IMR-90 (cell line): ENCODE measurements around the gene CAPRIN1. TPM values are rescaled to one million over a fixed set of nuclear protein-coding genes. Genes with fewer than 3 reads are reported as not detected.

Experiments used
- ATAC-seq: fragments of 200-7000 bp; cut with Tn5 transposase; 2 replicates; pipeline ENCODE4 v1.9.1; 2020; ENCODE audit warnings: low read depth, mild to moderate bottlenecking, moderate library complexity
- BruUV-seq: library from RNA; stranded (reverse); fragments of 400-500 nt; replicated peaks from 2 replicates; lab custom pipeline; 2021; lab: Mats Ljungman, UMichigan
- CTCF ChIA-PET: fragments of 300-600 bp; formaldehyde crosslinking; extraction: SDS; loops from one replicate; lab custom pipeline; 2021; ENCODE audit warnings: antibody characterized with exemption; lab: Yijun Ruan, JAX
- POLR2A ChIA-PET: fragments of 300-600 bp; sonication (Branson Sonifier 250); formaldehyde crosslinking; loops from one replicate; lab custom pipeline; 2022; ENCODE audit warnings: antibody characterized with exemption; ENCODE audit not compliant: unreplicated experiment; lab: Charles Lee
- DNase-seq: peaks from one replicate; pipeline ENCODE4 v3.0.0; 2013
- H2AFZ ChIP-seq: replicated peaks from 2 replicates; pipeline ENCODE3; 2013; ENCODE audit warnings: low read length, mild to moderate bottlenecking; ENCODE audit not compliant: poor library complexity
- H2AK5ac ChIP-seq: 2 replicates; pipeline ENCODE4 v1.6.1; 2013; ENCODE audit warnings: low read depth, low read length, inconsistent platforms
- H2AK9ac ChIP-seq: replicated peaks from 2 replicates; pipeline ENCODE3; 2013; ENCODE audit warnings: mild to moderate bottlenecking, low read depth, low read length, moderate library complexity; ENCODE audit not compliant: poor library complexity
- H2BK120ac ChIP-seq: 2 replicates; pipeline ENCODE4 v1.6.1; 2013; ENCODE audit warnings: low read depth, low read length, inconsistent platforms
- H2BK15ac ChIP-seq: 3 replicates; pipeline ENCODE4 v1.6.1; 2013; ENCODE audit warnings: low read depth, low read length, inconsistent platforms
- H2BK20ac ChIP-seq: 2 replicates; pipeline ENCODE4 v1.6.1; 2013; ENCODE audit warnings: low read depth, mild to moderate bottlenecking, inconsistent platforms, low read length, moderate library complexity
- H2BK5ac ChIP-seq: 2 replicates; pipeline ENCODE4 v1.6.1; 2013; ENCODE audit warnings: mild to moderate bottlenecking, low read depth, low read length, inconsistent platforms; ENCODE audit not compliant: poor library complexity, severe bottlenecking
- H3K14ac ChIP-seq: replicated peaks from 2 replicates; pipeline ENCODE4 v1.6.1; 2013; ENCODE audit warnings: low read depth, low read length, inconsistent platforms
- H3K18ac ChIP-seq: 2 replicates; pipeline ENCODE4 v1.6.1; 2013; ENCODE audit warnings: low read depth, low read length, control low read depth
- H3K23ac ChIP-seq: 2 replicates; pipeline ENCODE4 v1.6.1; 2013; ENCODE audit warnings: low read depth, low read length, inconsistent platforms
- H3K27ac ChIP-seq: 2 replicates; pipeline ENCODE4 v1.5.1; 2013; ENCODE audit warnings: mild to moderate bottlenecking, control low read depth, low read length; ENCODE audit not compliant: insufficient read depth
- H3K27me3 ChIP-seq: 2 replicates; pipeline ENCODE4 v1.6.1; 2013; ENCODE audit warnings: low read length; ENCODE audit not compliant: control insufficient read depth, insufficient read depth
- H3K36me3 ChIP-seq: 2 replicates; pipeline ENCODE4 v1.6.1; 2013; ENCODE audit warnings: low read length, mixed read lengths; ENCODE audit not compliant: control insufficient read depth, insufficient read depth
- H3K4ac ChIP-seq: 2 replicates; pipeline ENCODE4 v1.6.1; 2013; ENCODE audit warnings: low read depth, low read length, inconsistent platforms
- H3K4me1 ChIP-seq: 2 replicates; pipeline ENCODE4 v1.6.1; 2013; ENCODE audit warnings: low read length, mixed read lengths; ENCODE audit not compliant: control insufficient read depth, insufficient read depth
- H3K4me2 ChIP-seq: 2 replicates; pipeline ENCODE4 v1.6.1; 2013; ENCODE audit warnings: low read depth, mild to moderate bottlenecking, control low read depth, low read length, moderate library complexity
- H3K4me3 ChIP-seq: 2 replicates; pipeline ENCODE4 v1.5.1; 2013; ENCODE audit warnings: low read depth, mild to moderate bottlenecking, control low read depth, low read length, moderate library complexity; ENCODE audit not compliant: insufficient read depth
- H3K56ac ChIP-seq: 2 replicates; pipeline ENCODE4 v1.6.1; 2013; ENCODE audit warnings: low read length, inconsistent platforms; ENCODE audit not compliant: insufficient read depth; ENCODE audit errors: extremely low read depth
- H3K79me1 ChIP-seq, 2 experiments: 2 replicates each; pipeline ENCODE4 v1.6.1; 2013; ENCODE audit warnings: low read length in 2 of 2, inconsistent platforms in 1 of 2, low read depth in 1 of 2
- H3K9ac ChIP-seq: 2 replicates; pipeline ENCODE4 v1.6.1; 2013; ENCODE audit warnings: low read depth, low read length, control low read depth
- H3K9me1 ChIP-seq: 2 replicates; pipeline ENCODE4 v1.6.1; 2013; ENCODE audit warnings: low read length, inconsistent platforms; ENCODE audit not compliant: insufficient read depth
- H3K9me3 ChIP-seq: 2 replicates; pipeline ENCODE4 v1.6.1; 2013; ENCODE audit warnings: low read length; ENCODE audit not compliant: control insufficient read depth, insufficient read depth
- H4K20me1 ChIP-seq: 2 replicates; pipeline ENCODE4 v1.6.1; 2013; ENCODE audit warnings: low read length, inconsistent platforms; ENCODE audit not compliant: insufficient read depth
- H4K5ac ChIP-seq: 2 replicates; pipeline ENCODE4 v1.6.1; 2013; ENCODE audit warnings: mild to moderate bottlenecking, low read depth, low read length, control low read depth
- H4K8ac ChIP-seq, 2 experiments: 2 replicates each; pipeline ENCODE4 v1.6.1; 2013; ENCODE audit warnings: low read depth in 2 of 2, low read length in 2 of 2, control low read depth in 1 of 2, inconsistent platforms in 1 of 2
- H4K91ac ChIP-seq: 2 replicates; pipeline ENCODE4 v1.6.1; 2013; ENCODE audit warnings: low read depth, low read length, inconsistent platforms; ENCODE audit not compliant: insufficient read depth
- CHD1 ChIP-seq: IDR thresholded peaks from 2 replicates; pipeline ENCODE4 v1.6.1; 2012; ENCODE audit warnings: low read depth, low read length, improper control_type of control experiment
- CTCF ChIP-seq: conservative IDR thresholded peaks from 2 replicates; pipeline ENCODE4 v1.5.1; 2012; ENCODE audit warnings: mild to moderate bottlenecking, low read depth, low read length, improper control_type of control experiment
- FOS ChIP-seq: fragments of 150-350 bp; IDR thresholded peaks from 2 replicates; pipeline ENCODE4 v1.6.1; 2016; ENCODE audit warnings: low read depth, low read length
- MAZ ChIP-seq: IDR thresholded peaks from 2 replicates; pipeline ENCODE4 v1.6.1; 2012; ENCODE audit warnings: low read depth, mild to moderate bottlenecking, low read length, improper control_type of control experiment, moderate library complexity, borderline replicate concordance
- MXI1 ChIP-seq: IDR thresholded peaks from 2 replicates; pipeline ENCODE4 v1.6.1; 2012; ENCODE audit warnings: low read depth, mild to moderate bottlenecking, low read length, moderate library complexity, borderline replicate concordance
- POLR2A ChIP-seq: IDR thresholded peaks from 2 replicates; pipeline ENCODE4 v1.6.1; 2012; ENCODE audit warnings: mild to moderate bottlenecking, low read depth, low read length
- RCOR1 ChIP-seq: IDR thresholded peaks from 2 replicates; pipeline ENCODE4 v1.6.1; 2012; ENCODE audit warnings: mild to moderate bottlenecking, low read length, improper control_type of control experiment; ENCODE audit not compliant: insufficient replicate concordance
- RFX5 ChIP-seq: IDR thresholded peaks from 2 replicates; pipeline ENCODE4 v1.8.0; 2012; ENCODE audit warnings: low read depth, mild to moderate bottlenecking, low read length, moderate library complexity
- SMC3 ChIP-seq: fragments of 150-350 bp; IDR thresholded peaks from 2 replicates; pipeline ENCODE4 v1.6.1; 2016; ENCODE audit warnings: low read depth, mild to moderate bottlenecking, antibody characterized with exemption, low read length, moderate library complexity
- USF2 ChIP-seq: fragments of 150-350 bp; IDR thresholded peaks from 2 replicates; pipeline ENCODE4 v1.6.1; 2017; ENCODE audit warnings: mild to moderate bottlenecking, antibody characterized with exemption, low read length, low read depth
- WGBS, 2 experiments: methylation state at CpG; one replicate each; pipeline versions ENCODE4 v1.1.5 to v1.1.7; 2013; ENCODE audit warnings: missing lambda C conversion rate in 2 of 2; ENCODE audit not compliant: insufficient read length in 1 of 2; ENCODE audit errors: extremely low coverage in 2 of 2; 5-methylcytosine and 5-hydroxymethylcytosine counted together
- dilution Hi-C: fragments of 300-500 bp; cut with HindIII; formaldehyde crosslinking; loops from one replicate; pipeline ENCODE4 v1.14.3; 2018; ENCODE audit warnings: low sequenced_read_pairs; ENCODE audit not compliant: unreplicated experiment
- in situ Hi-C: fragments of 300-500 bp; cut with MboI; formaldehyde crosslinking; loops from 3 replicates; pipeline ENCODE4 v1.14.3; 2019; ENCODE audit warnings: low sequenced_read_pairs, inconsistent platforms, mixed read lengths
- intact Hi-C: fragments of 100-400 bp; cut with micrococcal nuclease; formaldehyde crosslinking; loops from 2 replicates; pipeline ENCODE4 v1.10.0; 2022
- polyA plus RNA-seq, 3 experiments: library from polyadenylated mRNA; depleted of rRNA; stranded (reverse); fragments of >200 nt; gene quantifications; 2 replicates each; pipeline ENCODE4 v1.2.3, GENCODE V29; 2012; ENCODE audit warnings: low replicate concordance in 1 of 3
- total RNA-seq: library from RNA; depleted of rRNA; stranded (reverse); fragments of >200 nt; gene quantifications from 2 replicates; pipeline ENCODE4 v1.2.3, GENCODE V29; 2012

Gene CAPRIN1
- total and polyA plus RNA-seq, 2 of the 4 experiments (the other 2 are of a cell fraction) = 127 to 253 TPM

- H4K91ac ChIP-seq = no peak overlapping the region
- dilution Hi-C loops = no loop called here
- no peaks in the 10 kb centered on the region for H3K4me1 ChIP-seq
- no peaks in the 10 kb centered on the region; a peak in 1 of 4 replicates for H3K79me1 ChIP-seq
- H3K27me3 ChIP-seq = no peaks in the 10 kb centered on the region
- ATAC-seq = no peak
- BruUV-seq = no TSS peak
- no peak overlapping the region for H3K18ac ChIP-seq
- H2BK15ac ChIP-seq = no peak overlapping the region
- no peak overlapping the region for H3K56ac ChIP-seq
- no peak overlapping the region for H3K9ac ChIP-seq
- no peak overlapping the region for H2BK20ac ChIP-seq
- no peak overlapping the region for H3K27ac ChIP-seq
- ChIA-PET CTCF (no interaction called here), POLR2A (no interaction called here)
- no peak overlapping the region for H2BK5ac ChIP-seq
- H3K4me2 ChIP-seq = no peak overlapping the region
- H3K23ac ChIP-seq = no peak overlapping the region
- in situ Hi-C loops = no loop called here
- no peaks in the 10 kb centered on the region for H3K9me1 ChIP-seq
- H2BK120ac ChIP-seq = no peak overlapping the region
- no peak overlapping the region for H2AFZ ChIP-seq
- no peak overlapping the region for H3K4ac ChIP-seq
- H4K20me1 ChIP-seq = no peaks in the 10 kb centered on the region
- H4K8ac ChIP-seq = no peak overlapping the region
- intact Hi-C loops = no loop called here
- no peak overlapping the region for H3K4me3 ChIP-seq
- no peak for DNase-seq
- no peak overlapping the region for H4K5ac ChIP-seq
- TF ChIP-seq CTCF = no peak
- TF ChIP-seq RCOR1 = no peak
- no peak for TF ChIP-seq FOS
- no peak for TF ChIP-seq MXI1
- no peak for TF ChIP-seq SMC3
- no peak for TF ChIP-seq RFX5
- TF ChIP-seq POLR2A = no peak
- TF ChIP-seq CHD1 = no peak
- no peak for TF ChIP-seq MAZ
- TF ChIP-seq USF2 = no peak
- no CpG with 5 or more reads among the region's 5 CpGs for WGBS, 2 experiments
- no peak overlapping the region for H3K14ac ChIP-seq
- peaks cover 75% of the 10 kb centered on the region for H3K36me3 ChIP-seq
- H3K9me3 ChIP-seq = no peaks in the 10 kb centered on the region
- H2AK9ac ChIP-seq = no peak overlapping the region
- no peak overlapping the region for H2AK5ac ChIP-seq
These were observed 93.5 kb downstream of the CAPRIN1 start for GRCh38 chr11:34145073-34145472.
